ENCODE results near the gene EID2. TPM values are rescaled to one million over a fixed set of nuclear protein-coding genes. Genes with fewer than 3 reads are reported as not detected.

The EID2 gene
- total and polyA plus RNA-seq, 2 of the 4 experiments (the other 2 are of a cell fraction), result 5.7 to 9.8 TPM

DNA sequence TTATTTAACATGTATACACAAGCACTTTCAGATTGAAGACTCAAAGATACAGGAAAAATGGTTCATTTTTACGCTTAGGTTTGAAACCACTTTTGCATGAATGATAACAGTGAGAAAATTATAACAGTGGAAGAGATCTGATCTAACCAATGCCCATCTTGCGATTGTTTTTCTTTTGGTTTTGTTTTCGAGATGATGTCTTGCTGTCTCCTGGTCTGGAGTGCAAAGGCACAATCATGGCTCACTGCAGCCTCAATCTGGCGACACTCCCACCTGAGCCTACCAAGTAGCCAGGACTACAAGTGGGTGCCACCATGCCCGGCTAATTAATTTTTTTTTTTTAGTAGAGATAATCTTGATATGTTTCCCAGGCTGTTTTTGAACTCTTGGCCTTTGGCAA is 10.2 kb upstream of the EID2 start:
- no peak for ATAC-seq (ENCODE audit: low read depth)
- Histone ChIP-seq H3K27me3 (ENCODE audit: control insufficient read depth, insufficient read depth, low read length) (peaks cover 14% of the 10 kb centered on the region), H3K14ac (replicated peaks; ENCODE audit: low read depth, low read length) (no peak overlapping the region), H2BK20ac (ENCODE audit: low read depth, low read length) (no peak overlapping the region), H3K4me2 (ENCODE audit: low read depth, low read length) (no peak overlapping the region), H3K27ac (ENCODE audit: insufficient read depth, low read length) (no peak overlapping the region), H3K56ac (ENCODE audit: extremely low read depth, insufficient read depth, low read length) (no peak overlapping the region), H3K4me3 (ENCODE audit: insufficient read depth, low read depth, low read length) (no peak overlapping the region), H4K8ac (ENCODE audit: low read depth in 2 of 2, low read length in 2 of 2) (no peak overlapping the region), H3K9me3 (ENCODE audit: control insufficient read depth, insufficient read depth, low read length) (no peaks in the 10 kb centered on the region), H3K79me1 (ENCODE audit: low read depth in 1 of 2, low read length in 2 of 2) (no peaks in the 10 kb centered on the region), H4K91ac (ENCODE audit: insufficient read depth, low read depth, low read length) (no peak overlapping the region), H3K4me1 (ENCODE audit: control insufficient read depth, insufficient read depth, low read length) (no peaks in the 10 kb centered on the region), H3K18ac (ENCODE audit: low read depth, low read length) (no peak overlapping the region), H2BK5ac (ENCODE audit: low read depth, low read length, poor library complexity, severe bottlenecking) (no peak overlapping the region), H3K23ac (ENCODE audit: low read depth, low read length) (no peak overlapping the region), H2AK5ac (ENCODE audit: low read depth, low read length) (no peak overlapping the region), H2BK15ac (ENCODE audit: low read depth, low read length) (no peak overlapping the region), H2AK9ac (replicated peaks; ENCODE audit: low read depth, low read length, poor library complexity) (no peak overlapping the region), H2AFZ (replicated peaks; ENCODE audit: low read length, poor library complexity) (no peak overlapping the region), H4K20me1 (ENCODE audit: insufficient read depth, low read length) (no peaks in the 10 kb centered on the region), H3K4ac (ENCODE audit: low read depth, low read length) (no peak overlapping the region), H3K9me1 (ENCODE audit: insufficient read depth, low read length) (no peaks in the 10 kb centered on the region), H3K36me3 (ENCODE audit: control insufficient read depth, insufficient read depth, low read length) (no peaks in the 10 kb centered on the region), H3K9ac (ENCODE audit: low read depth, low read length) (no peak overlapping the region), H2BK120ac (ENCODE audit: low read depth, low read length) (no peak overlapping the region), H4K5ac (ENCODE audit: low read depth, low read length) (no peak overlapping the region)
- BruUV-seq (replicated peaks), result no TSS peak
- TF ChIP-seq CTCF (conservative IDR thresholded peaks at IDR 0.05; ENCODE audit: low read depth, low read length) (no peak), MXI1 (IDR thresholded peaks at IDR 0.05; ENCODE audit: borderline replicate concordance, low read depth, low read length) (no peak), NFE2L2 (IDR thresholded peaks at IDR 0.05; ENCODE audit: low read depth, low read length) (no peak), RAD21 (IDR thresholded peaks at IDR 0.05; ENCODE audit: low read length) (no peak), CHD1 (IDR thresholded peaks at IDR 0.05; ENCODE audit: low read depth, low read length) (no peak), RCOR1 (IDR thresholded peaks at IDR 0.05; ENCODE audit: insufficient replicate concordance, low read length) (no peak), FOS (IDR thresholded peaks at IDR 0.05; ENCODE audit: low read depth, low read length) (no peak), RFX5 (IDR thresholded peaks at IDR 0.05; ENCODE audit: low read depth, low read length) (no peak), BHLHE40 (IDR thresholded peaks at IDR 0.05; ENCODE audit: low read depth, low read length) (no peak), POLR2A (IDR thresholded peaks at IDR 0.05; ENCODE audit: low read depth, low read length) (no peak)
- TF ChIP-seq, protein P1, sequence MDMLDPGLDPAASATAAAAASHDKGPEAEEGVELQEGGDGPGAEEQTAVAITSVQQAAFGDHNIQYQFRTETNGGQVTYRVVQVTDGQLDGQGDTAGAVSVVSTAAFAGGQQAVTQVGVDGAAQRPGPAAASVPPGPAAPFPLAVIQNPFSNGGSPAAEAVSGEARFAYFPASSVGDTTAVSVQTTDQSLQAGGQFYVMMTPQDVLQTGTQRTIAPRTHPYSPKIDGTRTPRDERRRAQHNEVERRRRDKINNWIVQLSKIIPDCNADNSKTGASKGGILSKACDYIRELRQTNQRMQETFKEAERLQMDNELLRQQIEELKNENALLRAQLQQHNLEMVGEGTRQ (IDR thresholded peaks at IDR 0.05; ENCODE audit: low read depth, low read length), result no peak
- CTCF ChIA-PET, result no interaction called here
- 50% methylated on average over 2 of the region's 5 CpGs; no CpG with 5 or more reads in 1 of the 2 experiments for WGBS, 2 experiments (ENCODE audit: extremely low coverage in 2 of 2, insufficient read length in 1 of 2)
- dilution Hi-C loops (cut with HindIII; ENCODE audit: low sequenced_read_pairs, unreplicated experiment), result no loop called here
- intact Hi-C loops (cut with micrococcal nuclease), result loop anchor here (2.0 to 5.0 kb wide), 2 partner anchors 217 to 295 kb away; no protein-coding TSS in a partner anchor
- DNase-seq, result no peak
- in situ Hi-C loops (cut with MboI; ENCODE audit: low sequenced_read_pairs), result loop anchor here (10.0 kb wide), 1 partner anchor 125 kb away; no protein-coding TSS in a partner anchor
- POLR2A ChIA-PET (ENCODE audit: unreplicated experiment), result no interaction called here

Measured in IMR-90 (cell line).